T-helper 1 cell (primary cell): Measurements from ENCODE around the gene CNTN2.

Experiments used
- DNase-seq, 5 donors: peaks; one replicate each; pipeline ENCODE4 v3.0.0-alpha.2; 2012 to 2020

Gene CNTN2

DNA sequence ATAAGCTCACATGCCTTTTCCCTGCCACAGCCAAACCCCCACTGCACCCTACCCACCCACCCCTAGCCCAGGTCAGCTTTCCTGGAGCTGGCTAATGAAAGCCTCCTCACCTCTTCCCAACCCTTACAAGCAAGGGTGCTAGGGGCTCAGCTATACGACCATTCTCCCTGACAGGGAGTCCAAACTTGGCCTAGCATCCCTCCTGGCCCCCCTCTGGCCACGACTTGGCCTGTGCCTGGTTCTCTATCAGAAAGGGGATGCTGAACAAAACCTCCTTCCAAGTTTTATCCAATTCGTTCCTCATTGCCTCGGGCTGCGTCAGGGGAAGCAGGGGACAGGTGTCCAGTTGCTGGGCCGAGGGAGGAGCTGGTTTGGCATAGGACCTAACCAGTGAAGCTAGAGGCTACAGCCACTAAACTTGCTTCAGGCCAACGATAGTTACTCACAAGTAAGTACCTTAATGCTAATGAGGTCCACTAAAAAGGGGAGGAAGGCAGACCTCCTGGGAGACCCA is 32.7 kb downstream of the CNTN2 start:
- no peak for DNase-seq

DNA sequence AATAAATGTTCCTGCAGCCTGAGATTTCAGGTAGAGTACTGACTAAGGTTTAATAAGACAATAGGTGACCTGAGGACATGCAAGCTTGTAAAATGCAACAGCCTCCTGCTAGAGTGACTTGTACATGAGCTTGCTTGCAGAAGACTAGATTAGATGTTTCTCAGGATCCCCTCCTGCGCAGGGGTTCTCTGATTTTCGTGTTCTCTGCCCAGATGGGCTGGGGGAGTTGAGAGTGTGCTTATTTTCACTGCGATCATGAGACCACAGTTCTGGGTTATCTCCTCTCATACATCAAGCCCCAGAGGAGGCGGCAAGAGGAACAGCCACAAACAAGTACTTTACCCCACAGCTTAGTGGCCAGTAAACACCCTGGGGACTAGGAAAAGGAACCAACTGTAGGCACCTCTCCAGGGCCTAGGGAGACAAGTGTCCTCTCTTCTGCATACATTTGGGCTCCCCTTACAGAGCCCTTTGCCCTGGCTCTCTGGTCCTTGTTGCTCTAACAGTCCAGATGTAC is 33.3 kb downstream of the CNTN2 start:
- no peak for DNase-seq

DNA sequence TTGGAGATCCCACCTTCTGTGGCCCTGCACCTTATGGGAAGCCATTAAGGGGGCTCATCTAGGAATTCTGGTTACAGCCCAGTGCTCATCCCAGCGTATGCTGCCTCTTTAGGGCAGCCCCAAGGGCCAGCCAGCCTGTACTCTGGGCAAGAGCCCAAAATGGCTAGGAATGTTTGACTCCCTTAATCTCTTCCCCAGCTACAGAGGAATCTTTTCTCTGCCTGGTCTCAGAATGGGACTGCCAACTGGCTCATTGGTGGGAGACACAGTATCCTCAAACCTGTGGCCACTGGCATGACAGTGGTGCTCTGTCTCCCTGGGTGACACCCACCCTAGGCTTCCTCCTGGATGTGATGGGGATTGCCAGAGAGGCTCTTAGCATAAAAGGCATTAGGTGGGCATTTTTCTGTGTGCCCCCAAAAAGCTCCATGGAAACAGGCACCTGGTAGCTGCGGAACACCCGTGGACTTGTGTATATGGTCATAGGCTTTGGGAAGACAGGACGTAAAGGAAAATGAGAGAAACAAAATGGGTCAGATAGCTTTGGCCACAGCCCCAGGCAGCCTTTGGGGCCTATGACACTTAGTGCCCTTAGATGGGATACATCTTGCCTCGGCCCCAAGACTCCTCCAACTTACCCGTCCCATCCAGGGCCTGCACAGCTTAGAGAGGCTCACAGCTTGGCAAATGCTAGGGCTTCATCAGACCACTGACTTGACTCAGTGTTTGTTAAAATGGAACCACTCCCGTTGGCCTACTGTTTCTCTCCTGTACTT is 34.3 kb downstream of the CNTN2 start:
- DNase-seq: no peak

DNA sequence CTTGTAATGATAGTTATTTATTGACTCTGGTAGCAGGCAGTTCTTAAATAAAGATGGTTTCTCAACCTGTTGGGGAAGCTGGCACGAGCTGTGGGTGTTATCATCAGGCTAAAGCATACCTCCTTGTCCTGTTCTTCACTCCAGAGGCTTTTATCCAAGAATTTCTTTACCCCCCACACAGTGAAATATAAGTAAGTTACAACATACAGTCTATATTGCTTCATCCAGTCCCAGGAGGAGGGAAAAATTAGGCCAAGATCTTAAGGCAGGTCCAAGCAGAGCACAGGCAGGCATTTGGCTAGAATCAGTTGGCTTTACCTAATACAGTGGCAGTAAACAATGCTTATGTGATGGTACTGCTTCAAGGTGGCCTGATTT is 34.9 kb downstream of the CNTN2 start:
- no peak for DNase-seq

DNA sequence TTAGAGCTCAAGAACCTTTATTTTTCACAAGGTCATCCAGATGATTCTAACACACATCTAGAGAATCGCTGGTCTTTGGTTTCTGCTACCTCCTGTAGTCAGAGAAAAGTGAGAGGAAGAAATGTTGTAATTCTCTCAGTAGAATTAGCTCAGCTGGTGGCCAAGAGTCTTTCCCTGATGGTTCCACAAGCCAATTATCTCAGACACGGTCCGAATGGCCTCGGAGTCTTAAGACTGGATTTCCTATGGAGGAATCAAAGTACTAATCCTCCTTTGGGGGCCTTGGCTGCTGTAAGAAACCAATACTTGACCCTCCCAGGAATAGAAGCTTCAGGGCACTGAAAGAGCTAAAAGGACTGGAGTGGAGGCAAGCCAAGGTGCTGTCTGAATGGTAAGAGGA is 39.4 kb downstream of the CNTN2 start:
- no peak for DNase-seq

DNA sequence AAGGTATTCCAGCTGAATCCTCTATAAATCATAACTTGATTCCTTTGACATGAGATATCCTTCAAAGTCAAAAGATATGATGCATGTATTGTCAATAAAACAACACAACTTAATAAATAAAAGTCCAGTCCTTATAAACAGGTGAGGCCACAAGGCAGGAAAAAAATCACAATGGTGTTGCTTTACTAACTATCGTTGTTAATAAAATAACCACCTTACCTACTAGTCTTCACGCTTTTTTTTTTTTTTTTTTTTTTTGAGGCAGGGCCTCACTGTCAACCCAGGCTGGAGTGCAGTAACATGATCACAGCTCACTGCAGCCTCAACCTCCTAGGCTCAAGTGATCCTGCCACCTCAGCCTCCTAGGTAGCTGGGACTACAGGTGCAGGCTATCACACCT is 41.3 kb downstream of the CNTN2 start, which contains the start of gene TMEM81:
Gene TMEM81, minus strand, starts transcription at position 101 of the 400 bp plus-strand sequence. CDS start 140 bp downstream, outside the sequence.
- no peak for DNase-seq

DNA sequence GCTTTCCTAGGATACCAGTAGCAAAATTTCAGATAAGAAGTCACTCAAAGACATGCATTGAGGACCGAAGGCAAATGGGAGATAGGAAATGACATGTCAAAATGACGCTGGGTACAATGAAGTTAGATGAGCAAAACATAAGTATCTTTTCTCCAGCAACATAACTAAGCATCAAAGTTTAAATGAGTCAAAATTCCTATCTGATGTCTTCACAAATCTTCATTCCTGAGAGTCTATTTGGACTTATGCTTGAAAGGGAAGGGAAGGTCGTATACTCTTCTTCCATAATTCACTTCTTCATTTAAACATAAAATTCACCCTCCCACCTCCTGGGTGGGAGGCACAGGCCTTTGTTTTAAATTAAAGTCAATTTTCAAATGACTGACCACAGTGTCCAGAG is 45.3 kb downstream of the CNTN2 start:
- no peak for DNase-seq

DNA sequence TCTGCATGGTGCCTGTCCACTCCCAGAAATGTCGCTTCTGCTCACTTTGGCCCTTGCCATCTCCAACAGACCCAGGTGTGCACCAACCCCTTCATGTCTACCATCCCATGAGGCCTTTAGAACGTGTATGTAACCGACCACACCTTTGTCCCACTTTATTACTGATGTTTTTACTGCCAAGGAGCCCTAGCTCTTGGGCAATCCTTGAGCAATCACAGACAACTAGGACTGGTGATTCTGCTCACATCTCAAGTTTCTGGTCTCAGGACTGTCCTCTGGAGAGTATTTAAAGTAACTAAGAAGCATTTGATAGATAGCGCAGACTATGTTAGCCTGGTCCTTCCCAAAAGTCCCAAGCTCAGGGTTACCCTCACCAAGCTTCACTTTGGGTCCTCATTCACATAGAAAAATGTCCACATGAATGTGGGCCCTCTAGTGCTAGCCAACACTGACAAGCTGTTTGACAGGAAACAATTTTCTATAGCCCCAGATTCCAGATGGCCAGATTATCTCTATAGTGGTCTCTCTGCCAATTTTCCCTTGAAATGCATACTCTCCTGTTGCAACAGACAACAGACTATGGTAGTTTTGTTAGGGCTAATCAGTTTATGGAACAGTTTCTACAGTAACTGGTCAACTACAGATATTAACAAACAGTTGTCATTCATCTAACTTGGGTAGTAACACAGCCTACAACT is 48.2 kb downstream of the CNTN2 start:
- no peak for DNase-seq

DNA sequence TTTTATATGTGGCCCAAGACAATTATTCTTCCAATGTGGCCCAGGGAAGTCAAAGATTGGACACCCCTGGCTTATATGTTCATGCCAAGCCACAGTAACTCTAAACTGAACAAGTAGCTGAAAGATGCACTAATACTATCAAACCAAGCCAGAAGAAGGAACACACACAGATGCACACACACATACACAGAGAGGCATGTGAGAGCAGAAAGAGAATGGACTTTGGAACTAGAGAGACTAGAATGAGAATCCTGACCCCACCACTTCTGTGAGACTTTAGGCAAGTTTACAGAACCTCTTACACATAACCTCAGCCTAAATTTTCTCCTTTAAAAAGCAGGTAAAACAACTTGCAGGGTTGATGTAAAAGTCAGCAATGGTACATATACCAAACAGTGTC is 52.4 kb downstream of the CNTN2 start:
- no peak for DNase-seq

DNA sequence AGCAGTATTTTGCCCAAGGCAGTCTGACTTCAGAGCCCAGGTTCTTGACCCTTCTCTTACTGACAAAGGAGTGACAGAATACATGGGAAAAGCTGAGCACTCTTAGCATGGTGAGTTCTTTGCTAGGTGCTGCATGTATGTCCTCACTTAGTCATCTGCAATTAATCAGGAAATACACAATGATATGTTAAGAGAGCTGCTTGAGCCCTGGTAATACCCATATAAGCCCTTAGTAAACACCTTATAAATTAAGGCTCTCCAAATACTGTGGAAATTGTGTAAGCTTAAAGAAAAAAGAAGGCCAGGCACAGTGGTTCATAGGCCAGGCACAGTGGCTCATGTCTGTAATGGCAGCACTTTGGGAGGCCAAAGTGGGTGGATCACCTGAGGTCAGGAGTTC is 55.2 kb downstream of the CNTN2 start:
- no peak for DNase-seq

DNA sequence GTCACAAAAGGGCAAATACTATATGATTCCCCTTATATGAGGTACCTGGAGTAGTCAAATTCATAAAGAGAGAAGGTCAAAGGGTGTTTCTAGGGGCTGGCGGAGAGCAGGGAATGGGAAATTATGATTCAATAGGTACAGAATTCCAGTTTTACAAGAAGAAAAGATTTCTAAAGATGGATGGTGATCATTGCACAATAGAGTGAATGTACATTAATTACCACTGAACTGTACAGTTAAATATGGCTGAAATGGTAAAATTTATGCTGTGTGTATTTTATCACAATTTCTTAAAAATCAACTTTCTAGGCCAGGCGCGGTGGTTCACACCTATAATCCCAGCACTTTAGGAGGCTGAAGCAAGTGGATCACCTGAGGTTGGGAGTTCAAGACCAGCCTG is 59.4 kb downstream of the CNTN2 start:
- no peak for DNase-seq

DNA sequence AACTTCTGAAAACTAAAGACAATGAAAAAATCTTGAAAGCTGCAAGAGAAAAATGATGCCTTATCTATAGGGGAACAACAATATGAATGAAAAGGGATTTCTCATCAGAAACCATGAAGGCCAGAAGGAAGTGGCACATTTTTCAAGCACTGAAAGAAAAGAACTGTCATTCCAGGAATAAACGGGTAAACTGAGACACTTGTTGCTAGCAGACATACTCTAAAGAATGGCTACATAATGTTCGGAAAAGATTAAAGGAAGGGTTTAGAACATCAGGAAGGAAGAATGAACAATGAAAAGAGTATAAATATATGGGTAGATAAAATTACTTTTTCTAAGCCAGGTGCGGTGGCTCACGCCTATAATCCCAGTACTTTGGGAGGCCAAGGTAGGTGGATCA is 64.3 kb downstream of the CNTN2 start:
- DNase-seq: no peak

DNA sequence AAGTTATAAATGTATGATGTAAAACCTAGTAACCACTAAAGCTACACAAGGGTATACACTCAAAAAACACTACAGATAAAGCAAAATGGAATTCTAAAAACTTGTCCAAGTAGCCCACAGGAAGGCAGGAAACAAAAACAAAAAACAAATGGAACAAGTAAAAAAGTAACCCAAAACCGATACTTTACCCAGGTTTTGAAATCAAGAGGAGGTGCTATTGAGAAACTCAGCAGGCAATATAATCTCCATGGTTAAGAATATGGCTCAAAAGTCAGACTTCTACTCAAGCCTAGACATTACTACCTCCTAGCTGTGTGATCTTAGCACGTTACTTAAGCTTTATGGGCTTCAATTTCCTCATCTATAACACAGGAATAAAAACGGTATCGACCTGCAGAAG is 65.5 kb downstream of the CNTN2 start:
- no peak for DNase-seq

DNA sequence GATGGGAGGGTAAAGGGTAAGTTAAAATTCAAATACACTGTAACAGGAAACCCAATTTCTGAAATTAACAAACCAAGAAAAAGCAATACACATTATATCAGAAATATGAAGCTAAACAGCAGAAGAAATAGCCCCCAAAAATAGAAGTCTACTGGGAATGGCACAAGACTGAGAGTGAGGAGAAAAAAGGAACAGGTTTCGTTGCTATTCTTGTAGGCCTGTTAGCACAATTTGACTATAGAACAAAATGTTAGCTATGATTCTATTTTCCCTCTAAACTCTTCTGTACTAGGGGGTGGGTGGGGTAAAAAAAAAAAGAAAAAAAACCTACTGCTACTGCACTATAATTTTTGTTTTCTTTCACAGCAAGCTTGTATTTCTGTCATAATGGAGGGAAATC is 66.3 kb downstream of the CNTN2 start:
- DNase-seq: no peak

DNA sequence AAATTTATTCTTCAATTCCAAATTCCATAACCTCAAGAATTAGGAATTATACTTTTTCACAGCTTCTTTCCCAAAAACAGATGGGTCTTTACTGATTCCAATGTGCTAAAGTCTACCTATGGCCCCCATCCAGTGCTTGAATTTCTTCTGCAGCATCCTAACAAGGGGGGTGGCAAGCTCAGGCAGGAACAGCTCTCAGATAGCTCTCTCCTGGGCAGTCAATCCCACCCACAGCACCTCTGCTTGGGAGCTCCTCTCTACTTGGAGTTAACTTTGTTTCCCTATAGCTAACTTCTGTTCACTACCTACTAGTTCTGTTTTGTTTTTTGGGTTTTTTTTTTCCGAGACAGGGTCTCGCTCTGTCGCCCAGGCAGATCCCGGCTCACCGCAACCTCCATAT is 66.7 kb downstream of the CNTN2 start:
- no peak for DNase-seq

DNA sequence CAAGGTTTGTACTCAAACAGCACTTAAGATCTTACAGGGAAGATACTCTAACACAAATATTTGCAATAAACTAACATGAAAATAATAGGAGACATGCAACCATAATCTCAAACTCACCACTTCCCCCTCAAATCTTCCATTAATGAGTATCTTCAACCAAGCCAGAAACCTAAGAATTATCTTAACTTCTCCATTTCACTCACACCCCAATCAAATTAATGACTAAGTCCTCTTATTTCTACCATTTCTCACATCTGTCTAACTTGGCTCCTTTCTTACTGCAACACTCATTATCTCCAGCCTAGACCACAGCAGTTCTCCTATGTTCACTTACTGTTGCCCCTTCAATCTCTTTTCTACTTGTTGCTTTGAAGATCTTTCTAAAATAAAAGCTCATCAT is 68.3 kb downstream of the CNTN2 start:
- DNase-seq: no peak

DNA sequence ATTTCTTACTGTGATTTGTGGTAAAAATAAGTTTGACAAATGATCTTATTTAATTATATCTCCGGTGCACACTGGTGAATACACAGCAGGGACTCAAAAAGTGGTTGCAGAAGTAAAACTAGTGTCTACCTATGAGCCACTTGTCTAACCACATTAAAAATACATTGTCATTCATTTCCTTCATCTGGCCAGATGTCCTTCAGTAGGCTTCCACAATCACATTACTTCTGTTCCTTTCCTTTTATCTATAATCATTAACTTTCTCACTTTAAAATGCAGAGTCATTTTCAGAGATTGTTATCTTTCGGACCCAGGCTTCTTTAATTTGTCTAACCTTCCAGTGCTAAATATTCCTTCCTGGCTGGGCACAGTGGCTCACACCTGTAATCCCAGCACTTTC is 75.7 kb downstream of the CNTN2 start:
- no peak for DNase-seq

DNA sequence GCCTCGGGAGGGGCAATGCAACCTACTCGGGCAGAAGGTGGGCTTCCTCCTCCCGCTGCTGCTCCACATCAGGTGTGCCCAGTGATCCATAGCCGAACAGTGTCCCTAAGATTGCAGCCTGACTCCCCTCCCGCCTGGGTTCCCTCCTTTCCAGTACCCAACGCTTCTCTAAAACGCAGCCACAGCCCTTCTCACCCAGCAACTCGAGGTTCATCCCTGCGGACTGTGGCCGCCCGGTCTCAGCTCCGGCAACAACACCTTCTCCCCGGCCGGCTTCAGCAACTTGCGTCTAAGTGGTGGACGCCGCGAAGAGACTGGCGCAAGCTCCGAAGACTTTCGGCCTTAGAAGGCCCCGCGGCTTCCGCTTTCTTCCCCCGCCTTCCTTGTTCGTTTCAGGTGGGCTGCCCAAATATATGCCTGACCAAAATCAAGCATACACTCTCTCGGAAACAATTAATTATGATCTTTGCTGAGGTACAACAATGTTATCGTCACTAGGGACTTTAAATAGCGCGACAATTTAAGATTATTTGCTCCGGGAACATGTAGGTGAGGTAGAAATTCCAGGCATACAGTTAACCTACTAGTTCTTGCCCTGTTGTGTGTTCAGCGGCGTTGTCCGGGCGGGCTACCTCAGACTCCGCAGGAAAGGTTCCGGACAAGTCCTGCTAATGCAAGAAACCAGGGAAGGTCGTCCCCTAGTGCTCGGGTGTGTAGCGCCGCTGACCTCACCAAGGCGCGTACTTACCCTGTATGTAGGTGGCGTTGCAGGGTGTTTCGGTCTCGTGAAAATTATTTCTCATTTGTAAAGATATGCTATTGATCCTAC is 78.9 kb downstream of the CNTN2 start, which contains the start of gene RBBP5:
Gene RBBP5, minus strand, starts transcription at position 319 of the 829 bp plus-strand sequence. Its CDS starts 105 bp downstream, at position 214.
- DNase-seq: peak; percentile 87 to 97 (median 89)

DNA sequence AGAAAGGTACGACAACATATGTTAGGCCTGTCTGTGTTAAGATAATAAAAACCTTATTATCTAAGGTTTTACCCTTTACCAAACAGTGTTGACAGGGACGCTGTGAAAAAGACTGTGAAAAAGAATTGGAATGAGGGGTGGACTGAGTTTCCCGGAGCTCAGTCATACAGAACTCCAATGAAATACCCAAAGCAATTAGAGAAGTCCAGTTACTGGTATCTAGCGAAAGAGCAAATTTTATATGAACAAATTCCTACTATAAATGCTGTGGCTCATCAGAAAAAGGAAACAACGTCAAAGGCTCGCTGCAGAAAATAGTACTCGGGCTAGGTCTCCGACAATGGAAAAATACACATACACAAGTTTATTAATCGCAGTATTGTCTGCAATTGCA is 79.5 kb downstream of the CNTN2 start:
- no peak for DNase-seq

DNA sequence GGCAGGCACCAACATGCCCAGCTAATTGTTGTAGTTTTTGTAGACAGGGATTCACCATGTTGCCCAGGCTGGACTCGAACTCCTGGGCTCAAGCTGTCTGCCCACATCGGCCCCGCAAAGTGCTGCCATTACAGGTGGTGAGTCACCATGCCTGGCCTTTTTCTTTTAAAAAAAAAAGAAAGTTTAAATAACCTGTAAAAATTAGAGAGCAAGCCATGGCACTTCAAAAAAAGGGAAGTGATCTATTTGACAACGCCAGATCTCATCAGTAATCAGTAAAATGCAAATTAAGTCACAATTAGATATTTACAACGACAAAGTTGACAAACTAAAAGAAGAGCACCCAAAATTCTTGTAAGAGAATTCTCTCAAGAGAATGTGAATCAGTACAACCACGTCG is 81.7 kb downstream of the CNTN2 start:
- DNase-seq: no peak

DNA sequence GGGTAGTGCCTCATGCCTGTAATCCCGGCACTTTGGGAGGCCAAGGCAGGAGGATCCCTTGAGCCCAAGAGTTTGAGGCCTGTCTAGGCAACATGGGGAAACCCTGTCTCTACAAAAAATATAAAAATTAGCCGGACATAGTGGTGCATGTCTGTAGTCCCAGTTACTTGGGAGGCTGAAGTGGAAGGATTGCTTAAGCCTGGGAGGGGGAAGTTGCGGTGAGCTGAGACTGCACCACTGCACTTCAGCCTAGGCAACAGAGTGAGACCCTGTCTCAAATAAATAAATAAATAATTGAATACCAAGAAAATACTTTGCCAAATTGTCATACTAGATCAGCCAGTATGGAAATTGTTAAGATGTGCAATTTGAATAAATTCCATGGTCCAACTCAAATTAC is 84.6 kb downstream of the CNTN2 start:
- no peak for DNase-seq
